Stimulated activated CD8-positive, alpha-beta memory T cell treated with anti-CD3 and anti-CD28 coated beads, Interleukin-12 subunit alpha, Interleukin-12 subunit beta, amount 100 ng/mL, for 24 hours (primary cell): Measurements from ENCODE around the gene METTL21A.
"Not testable (repeated sequence)": the region's sequence is repeated elsewhere in the genome, so short reads cannot be mapped to it uniquely, and the experiment has no call there.

Experiments used
- DNase-seq: peaks from one replicate; pipeline ENCODE4 v3.0.0-alpha.2; 2020; ENCODE audit errors: extremely low read depth

Gene METTL21A

DNA sequence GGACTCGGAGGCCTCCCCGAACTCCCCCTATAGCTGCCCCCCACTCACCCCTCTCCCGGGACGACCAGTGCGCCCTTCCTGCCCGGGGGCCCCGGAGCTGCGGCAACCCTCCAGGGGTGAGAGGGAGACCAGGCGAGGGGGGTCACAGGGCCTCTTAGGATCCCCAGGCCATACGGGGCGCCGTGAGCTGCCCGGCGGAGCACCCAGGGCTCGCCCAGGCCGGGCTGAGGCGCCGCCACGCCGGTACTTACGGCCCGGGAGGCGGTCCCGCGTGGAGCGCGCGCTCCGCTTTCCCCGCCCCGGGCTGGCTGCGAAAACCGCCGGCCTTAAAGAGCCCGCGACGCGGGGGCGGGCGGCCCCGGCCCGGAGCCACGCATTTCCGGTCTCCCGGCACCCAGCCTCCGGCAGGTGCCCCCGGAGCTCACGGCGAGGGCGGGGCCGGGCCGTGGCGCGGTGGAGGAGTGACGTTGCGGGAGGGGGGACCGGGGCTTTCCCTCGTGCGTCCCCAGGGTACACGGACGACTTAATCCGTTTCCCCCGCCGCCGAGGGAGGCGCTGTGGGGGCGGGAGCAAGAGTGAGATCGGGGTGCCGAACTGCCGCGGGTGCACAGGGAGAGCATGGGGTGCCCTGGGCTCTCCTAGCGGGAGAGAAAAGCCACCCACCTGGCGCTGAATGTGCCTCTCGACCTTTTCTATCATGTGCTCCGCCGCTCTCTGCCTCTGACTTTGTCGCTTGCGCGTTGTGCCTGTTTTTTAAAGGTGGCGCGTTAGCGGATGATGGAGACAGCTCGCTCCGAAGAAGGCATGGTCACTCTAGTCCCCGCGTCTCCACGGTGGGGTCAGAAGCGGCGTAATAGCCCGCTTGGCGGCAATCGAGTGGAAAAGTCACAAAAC, at the start of gene METTL21A:
Gene METTL21A, minus strand, starts transcription at position 381 of the 894 bp plus-strand sequence. CDS start 1,019 bp downstream, outside the sequence.
- peak; percentile 89 for DNase-seq

DNA sequence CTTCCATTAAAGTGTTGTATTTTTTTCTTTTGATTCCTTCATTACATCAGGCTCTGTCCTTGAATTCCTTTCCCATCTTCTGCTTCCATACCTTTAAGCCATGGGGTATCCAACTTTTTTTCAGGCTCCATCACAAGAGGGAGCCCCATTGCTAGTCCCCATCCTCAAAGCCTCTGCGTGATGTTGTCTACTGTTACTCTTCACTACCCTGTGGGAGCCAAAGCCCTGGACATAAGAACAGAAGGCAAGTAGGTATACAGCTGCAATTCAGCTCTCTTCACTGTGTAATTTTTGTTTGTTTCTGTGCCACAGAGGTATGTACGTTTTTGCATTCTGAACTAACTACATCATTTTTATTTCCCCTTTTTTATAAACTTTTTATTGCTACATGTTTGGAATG, 49.6 kb upstream of the METTL21A start:
- no peak for DNase-seq

DNA sequence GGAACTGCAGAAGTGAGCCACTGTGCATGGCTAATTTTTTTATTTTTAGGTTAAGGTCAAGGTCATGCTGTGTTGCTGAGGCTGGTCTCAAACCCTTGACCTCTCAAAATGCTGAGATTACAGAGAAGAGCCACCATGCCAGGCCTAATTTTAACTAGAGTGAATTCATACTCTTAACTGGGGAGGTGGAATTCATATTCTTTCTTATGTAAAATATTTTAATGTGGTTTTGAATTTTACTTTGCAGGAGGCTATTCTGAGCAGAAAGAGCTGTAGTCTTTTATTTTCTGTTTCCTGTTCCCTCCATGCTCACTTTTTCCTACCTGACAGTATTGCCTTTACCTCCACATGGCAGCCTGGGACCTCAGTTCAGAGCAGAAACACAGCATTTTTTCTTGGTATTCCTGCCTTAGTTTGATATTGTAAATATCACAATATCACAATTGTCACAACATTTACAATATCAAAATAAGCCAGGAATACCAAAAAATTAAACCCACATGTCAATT, 49.1 kb upstream of the METTL21A start:
- DNase-seq: no peak

DNA sequence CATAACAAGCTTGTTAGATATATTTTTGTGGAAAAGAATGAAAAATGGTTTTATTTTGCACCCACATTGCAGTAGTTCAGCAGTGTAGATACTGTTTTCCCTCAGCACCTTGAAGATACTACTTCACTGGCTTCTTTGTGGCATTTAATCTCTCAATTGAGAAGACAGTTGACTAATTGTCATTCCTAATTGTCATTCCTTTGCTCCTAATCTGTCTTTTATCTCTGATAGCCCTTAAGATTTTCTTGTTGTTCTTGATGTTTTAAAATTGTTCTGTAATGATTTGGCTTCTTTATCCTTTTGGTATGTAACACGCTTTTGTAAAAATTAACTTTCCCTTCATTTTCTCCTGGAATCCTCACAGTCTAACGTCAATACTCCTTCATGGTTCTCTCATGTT, 48.2 kb upstream of the METTL21A start:
- no peak for DNase-seq

DNA sequence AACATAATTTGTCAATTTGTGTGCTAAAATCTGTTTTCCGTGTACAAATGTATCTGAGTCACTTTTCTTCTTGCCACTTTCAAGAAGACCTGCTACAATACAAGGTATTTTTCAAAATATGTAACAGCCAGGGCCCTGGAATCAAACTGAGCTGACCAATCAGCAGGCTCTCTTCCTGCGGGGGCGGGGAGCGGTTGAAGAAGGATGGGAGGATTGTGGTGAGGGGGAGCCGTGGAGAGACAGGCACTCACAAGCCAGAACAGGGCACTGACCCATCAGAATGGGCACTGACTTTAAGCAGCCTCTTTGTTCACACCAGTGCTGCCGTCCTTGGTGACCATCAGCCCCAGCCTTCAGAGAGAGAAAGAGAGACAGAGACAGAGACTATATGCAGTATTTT, 45.7 kb upstream of the METTL21A start:
- no peak for DNase-seq

DNA sequence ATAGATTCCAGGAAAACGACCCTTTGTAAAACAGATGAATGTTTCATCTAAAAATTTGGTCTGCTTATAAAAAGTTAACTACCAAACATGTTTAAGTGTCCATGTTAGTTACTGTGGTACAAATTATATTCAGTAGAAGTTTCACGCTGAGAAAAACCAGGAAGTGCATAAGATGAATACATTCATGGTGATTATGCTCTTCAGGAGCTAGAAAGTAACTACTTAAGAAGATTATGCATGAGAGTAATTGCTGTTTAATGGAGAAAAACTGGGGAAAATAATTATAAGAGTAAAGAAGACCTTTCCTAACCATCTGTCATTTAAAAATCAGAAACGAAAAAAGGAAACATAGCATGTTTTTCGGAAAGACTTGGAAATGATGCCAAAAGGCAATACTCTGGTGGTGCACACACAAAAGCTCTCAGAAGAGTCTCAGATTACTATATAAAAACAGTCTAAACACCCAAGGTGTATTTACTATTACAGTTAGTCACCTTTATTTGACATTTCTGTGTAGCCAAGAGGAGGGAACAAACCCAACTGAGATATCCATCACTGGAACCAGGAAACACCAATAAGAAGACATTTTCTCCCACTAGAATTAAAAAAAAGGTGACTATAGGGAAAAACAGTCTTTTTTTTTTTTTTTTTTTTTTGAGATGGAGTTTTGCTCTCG, 38.8 kb upstream of the METTL21A start:
- no peak for DNase-seq

GRCh38 chr2:207662203-207662602, 37.0 kb upstream of the METTL21A start:
- no peak for DNase-seq

- no peak for DNase-seq
Measured at GRCh38 chr2:207660994-207661393, 35.8 kb upstream of the METTL21A start.

GRCh38 chr2:207658156-207658555, 33.0 kb upstream of the METTL21A start:
- DNase-seq: no peak

DNA sequence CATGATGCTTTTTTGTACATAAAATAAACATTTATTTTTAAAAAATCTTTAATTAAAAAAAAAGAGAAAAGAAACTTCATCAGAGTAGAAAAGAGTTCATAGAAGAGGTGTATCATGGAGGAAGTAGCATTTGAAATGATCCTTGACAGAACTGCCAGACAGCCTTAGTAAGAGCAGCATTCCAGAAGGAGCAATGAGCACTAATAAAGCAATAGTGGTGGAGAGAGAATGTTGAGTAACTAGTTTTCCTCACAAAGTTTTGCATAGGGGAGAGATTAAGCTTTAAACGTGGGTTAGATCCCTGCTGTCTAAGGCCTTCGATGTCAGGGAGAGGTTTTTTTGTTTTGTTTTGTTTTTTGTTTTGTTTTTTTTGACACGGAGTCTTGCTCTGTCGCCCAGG, 29.8 kb upstream of the METTL21A start:
- DNase-seq: no peak

- DNase-seq: not testable (repeated sequence)
Measured at GRCh38 chr2:207646582-207646981, 21.4 kb upstream of the METTL21A start.

DNA sequence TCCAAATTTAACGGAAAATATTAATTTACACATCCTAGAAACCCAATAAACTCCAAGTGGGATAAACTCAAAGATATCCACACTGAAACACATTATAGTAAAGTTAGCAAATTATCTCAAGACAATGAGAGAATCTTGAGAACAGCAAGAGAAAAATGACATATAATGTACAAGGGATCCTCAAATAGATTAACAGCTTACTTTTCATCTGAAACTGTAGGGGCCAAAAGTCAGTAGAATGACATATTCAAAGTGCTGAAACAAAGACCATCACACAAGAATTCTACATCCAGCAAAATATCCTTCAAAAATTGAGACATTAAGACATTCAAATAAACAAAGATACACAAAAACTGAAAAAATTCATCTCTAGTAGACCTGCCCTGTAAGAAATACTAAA, 18.7 kb upstream of the METTL21A start:
- no peak for DNase-seq

DNA sequence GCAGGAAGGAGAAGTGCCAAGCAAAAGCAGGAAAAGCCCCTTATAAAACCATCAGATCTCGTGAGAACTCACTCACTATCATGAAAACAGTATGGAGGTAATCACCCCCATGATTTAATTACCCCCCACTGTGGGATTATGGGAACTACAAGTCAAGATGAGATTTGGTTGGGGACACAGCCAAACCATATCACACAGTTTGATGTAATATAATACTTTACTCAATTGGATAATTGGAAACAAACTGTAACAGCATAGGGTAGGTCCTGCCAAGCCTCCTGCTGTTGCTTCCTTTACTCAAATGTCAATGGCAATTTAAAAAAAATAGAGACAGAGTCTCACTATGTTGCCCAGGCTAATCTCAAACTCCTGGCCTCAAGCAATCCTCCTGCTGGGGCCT, 15.5 kb upstream of the METTL21A start:
- DNase-seq: no peak

GRCh38 chr2:207640160-207640559, 15.0 kb upstream of the METTL21A start:
- no peak for DNase-seq

DNA sequence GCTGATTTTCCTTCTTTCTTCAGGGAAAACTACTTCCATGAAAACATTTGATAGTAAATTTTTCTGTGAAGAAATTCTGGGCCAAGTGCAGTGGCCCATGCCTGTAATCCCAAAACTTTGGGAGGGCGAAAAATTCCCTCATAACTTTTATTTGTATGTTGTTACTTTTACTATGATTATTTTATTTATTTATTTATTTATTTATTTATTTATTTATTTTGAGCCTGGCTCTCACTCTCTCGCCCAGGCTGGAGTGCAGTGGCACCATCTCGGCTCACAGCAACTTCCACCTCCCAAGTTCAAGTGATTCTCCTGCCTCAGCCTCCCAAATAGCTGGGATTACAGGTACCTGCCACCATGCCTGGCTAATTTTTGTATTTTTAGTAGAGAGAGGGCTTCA, 14.1 kb upstream of the METTL21A start:
- not testable (repeated sequence) for DNase-seq

GRCh38 chr2:207635468-207636200, 10.4 kb upstream of the METTL21A start:
- no peak for DNase-seq

- no peak for DNase-seq
Measured at GRCh38 chr2:207633686-207634085, 8.5 kb upstream of the METTL21A start.

GRCh38 chr2:207632575-207633493, 7.6 kb upstream of the METTL21A start:
- DNase-seq: no peak

GRCh38 chr2:207630491-207630890, 5.3 kb upstream of the METTL21A start:
- no peak for DNase-seq

- DNase-seq: no peak
Measured at GRCh38 chr2:207629553-207629952, 4.4 kb upstream of the METTL21A start.
